Umbilical cord (tissue), 2 donors: ENCODE results near the gene CNOT2. TPM values are rescaled to one million over a fixed set of nuclear protein-coding genes. Genes with fewer than 3 reads are reported as not detected.
"Not testable (repeated sequence)": the region's sequence is repeated elsewhere in the genome, so short reads cannot be mapped to it uniquely, and the experiment has no call there.

Source experiments
- DNase-seq: peaks from one replicate; pipeline ENCODE4 v3.0.0-alpha.2; 2015; ENCODE audit warnings: low spot score
- total RNA-seq: library from RNA; depleted of rRNA; stranded (reverse); fragments of >200 nt; gene quantifications from one replicate; pipeline ENCODE4 v1.2.3, GENCODE V29; 2014; ENCODE audit warnings: low replicate concordance; ENCODE audit not compliant: insufficient read depth

The CNOT2 gene
- total RNA-seq, 1 donor from 2014 or later = 212 TPM

DNA sequence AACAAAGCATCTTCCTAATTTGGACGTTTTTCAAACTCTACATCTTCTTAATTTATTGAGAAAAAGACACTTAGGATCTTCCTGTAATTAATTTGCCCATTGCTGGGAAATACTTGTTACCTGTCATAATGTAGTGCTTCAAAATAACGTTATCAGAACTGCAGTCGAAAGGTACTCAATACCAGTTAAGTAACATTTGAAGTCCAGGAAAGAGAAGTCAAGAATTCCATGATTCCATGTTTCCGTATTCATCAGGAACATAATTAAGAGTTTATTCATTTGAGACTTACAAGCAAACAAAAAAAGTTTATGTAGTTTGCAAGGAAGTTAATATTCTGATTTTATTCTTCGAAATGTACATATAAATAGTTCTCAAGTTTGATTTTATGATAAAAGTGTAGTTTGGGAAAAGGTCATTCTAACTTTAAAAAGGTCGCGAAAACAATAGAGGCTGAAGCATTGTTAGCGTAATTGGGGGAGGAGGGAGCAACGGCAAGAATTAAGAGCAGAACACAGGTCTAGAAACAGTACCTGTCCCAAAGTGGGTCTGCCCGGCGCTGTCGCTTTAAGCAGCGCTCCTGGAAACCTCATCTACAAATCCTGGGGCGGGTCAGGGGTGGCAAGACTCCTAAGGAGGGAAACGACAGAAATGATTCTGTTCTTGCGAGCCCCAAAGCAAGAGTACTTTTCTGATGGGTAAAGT, 121.6 kb downstream of the CNOT2 start:
- DNase-seq = no peak

DNA sequence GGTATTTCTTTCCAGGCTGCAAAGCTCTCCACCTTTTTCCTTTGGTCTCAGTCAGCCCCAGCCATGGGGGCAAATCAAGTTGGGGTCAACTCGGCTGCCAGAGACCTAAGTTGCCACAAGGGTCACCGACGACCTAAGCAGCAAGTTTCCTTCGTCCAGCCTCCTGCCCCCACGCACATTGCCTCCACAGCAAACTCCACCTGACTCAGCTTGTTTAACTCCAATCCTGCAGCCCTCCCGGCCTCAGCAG, 122.1 kb downstream of the CNOT2 start:
- DNase-seq = no peak

DNA sequence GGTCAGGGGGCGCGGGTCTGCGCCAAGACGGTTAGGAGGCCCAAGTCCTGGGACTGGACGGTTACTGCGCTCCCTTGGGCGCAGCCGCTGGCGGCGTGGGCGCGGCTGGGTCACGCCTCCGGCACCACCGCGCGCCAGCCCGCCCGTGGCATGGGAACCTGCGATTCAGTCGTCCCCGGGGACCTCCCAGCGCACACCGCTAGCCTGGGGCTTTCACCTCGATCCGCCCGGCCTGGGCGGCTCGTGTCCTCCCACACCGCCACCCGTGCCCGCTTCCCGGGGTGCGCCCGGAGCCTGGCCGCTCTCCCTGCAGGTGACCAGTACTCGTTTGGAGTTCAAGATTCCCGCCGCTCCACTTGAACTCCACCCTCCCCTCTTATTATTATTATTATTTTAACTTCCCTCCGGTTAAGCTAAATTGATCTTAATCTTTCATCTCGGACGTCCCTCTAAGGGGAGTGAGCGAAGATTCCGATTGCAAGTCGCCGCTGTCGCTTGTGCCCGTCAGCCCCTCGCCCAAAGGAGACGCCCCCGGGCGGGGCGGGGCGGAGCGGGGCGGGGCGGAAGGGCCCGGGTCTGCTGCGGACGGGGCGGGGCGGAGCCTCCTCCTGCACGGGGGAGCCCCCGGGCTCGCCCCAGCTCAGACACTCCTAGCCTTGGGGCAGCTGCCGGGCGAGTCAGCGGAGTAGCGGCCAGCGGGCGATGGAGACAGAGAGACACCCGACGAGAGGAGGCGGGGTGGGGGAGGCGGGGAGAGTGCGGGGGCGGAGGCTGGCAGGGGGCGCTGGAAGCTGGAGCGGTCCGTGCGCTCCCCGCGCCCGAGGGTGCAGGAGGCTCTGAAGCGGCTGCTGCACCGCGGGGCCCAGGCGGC, 122.7 kb downstream of the CNOT2 start, which contains the start of gene KCNMB4:
TSS of gene KCNMB4 (plus strand) at position 643 of the 871 bp plus-strand sequence. CDS start 445 bp downstream, outside the sequence.
- peak; percentile 68 for DNase-seq

DNA sequence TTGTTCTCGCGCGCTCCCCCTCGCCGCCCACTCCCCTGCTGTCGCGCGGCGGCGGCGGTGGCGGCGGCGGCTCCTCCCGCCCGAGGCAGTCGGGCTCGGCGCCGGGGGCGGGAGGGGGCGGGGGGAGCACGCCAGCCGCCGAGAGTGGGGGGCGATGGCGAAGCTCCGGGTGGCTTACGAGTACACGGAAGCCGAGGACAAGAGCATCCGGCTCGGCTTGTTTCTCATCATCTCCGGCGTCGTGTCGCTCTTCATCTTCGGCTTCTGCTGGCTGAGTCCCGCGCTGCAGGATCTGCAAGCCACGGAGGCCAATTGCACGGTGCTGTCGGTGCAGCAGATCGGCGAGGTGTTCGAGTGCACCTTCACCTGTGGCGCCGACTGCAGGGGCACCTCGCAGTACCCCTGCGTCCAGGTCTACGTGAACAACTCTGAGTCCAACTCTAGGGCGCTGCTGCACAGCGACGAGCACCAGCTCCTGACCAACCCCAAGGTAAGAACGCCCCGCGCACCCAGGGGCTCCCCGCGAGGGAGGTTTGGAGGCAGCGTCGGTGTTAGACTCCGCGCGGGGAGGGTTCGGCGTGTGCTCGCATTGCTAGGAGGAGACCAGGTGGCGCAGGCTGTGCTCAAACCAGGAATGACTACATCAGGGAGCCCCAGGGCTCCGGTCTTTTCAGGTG, 123.5 kb downstream of the CNOT2 start:
- DNase-seq = peak; percentile 51

DNA sequence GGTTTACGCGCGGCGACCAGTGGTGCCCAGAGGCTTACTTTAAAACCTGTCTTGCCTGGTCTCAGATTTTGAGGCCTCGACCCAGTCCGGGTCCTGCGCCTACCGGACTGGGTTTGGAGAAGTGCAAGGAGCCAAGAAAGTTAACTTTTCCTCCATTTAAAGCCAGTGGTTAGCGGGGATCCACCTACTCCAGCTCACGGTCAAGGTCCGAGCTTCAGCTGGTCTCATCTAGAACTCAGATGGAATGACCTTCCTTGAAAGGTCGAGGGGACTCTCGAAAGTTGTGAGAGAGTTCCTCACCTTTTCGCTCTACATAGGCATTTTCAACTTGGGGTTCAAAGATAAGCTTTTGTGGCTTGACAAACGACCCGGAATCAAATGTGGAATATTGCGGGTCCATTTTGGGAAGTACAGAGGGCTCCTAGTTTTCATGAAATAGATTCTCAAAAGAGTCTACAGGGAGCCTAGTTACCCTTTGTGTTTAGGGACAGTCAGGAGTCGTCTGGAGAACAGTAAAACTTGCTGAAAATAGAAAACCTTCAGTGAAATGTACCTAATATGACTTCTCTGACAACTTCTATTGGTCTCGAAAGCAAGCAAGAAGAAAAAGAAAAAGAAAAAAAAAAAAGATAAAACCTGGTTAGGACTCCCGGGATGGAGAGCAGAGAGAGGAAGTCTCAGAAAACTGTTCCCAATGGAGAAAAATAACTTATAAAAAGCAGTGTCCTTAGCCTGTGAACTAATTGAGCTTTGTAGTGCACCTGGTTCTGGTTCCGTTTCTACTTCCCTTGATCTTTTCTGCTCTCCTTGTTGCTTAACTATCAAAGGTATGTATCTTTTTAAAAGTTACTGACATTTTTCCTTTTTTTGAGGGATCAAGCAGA, 124.3 kb downstream of the CNOT2 start:
- peak; percentile 50 for DNase-seq

DNA sequence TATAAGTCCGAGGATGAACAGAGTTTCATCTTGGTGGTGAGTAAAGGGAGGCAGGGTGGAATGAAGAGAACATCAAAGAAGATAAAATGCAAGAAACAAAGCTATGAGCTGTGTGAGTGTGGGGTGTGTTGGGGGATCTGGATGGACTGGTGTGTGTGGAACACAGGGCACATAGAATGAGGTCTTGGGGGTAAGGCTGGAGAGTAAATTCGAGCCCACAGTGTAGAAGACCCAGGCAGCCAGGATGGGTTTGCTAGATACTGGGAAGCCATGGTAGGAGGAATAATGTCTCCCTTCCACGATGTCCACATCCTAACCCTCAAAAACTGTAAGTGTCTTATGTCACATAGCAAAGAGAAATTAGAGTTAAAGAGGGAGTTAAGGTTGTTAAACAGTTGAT, 129.6 kb downstream of the CNOT2 start:
- no peak for DNase-seq

DNA sequence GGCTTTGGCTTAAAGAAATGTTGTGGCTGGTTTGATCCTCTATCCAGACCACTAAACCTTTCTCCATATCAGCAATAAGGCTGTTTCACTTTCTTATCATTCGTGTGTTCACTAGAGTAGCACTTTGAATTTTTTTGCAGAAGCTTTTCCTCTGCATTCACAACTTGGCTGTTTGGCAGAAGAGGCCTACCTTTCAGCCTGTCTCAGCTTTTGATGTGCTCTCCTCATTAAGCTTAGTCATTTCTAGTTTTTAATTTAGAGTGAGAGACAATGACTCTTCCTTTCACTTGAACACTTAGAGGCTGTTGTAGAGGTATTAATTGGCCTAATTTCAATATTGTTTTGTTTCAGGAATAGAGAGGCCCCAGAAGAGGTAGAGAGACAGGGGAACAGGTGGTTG, 136.6 kb downstream of the CNOT2 start:
- no peak for DNase-seq

DNA sequence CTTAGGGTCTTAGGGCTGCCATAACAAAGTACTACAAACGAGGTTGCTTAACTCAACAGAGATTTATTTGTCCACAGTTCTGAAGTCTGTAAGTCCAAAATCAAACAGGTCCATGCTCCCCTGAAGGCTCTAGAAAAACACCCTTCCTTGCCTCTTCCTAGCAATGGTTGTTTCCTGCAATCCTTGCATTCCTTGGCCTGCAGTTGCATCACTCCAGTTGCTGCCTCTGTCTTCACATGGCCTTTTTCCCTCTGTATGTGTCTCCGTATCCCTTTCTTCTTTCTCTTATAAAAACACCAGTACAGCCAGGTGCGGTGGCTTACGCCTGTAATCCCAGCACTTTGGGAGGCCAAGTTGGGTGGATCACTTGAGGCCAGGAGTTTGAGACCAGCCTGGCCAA, 140.3 kb downstream of the CNOT2 start:
- no peak for DNase-seq

DNA sequence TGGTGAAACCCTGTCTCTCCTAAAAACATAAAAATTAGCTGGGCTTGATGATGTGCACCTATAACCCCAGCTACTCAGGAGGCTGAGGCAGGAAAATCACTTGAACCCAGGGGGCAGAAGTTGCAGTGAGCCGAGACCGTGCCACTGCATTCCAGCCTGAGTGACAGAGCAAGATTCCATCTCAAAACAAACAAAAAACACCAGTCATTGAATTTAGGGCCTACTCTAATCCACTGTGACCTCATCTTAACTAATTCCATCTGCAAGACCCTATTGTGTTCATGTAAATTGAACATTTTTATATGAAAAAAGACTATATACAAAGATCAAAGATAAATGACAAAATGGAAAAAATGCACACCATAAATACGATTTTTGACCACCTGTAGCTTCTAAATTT, 140.7 kb downstream of the CNOT2 start:
- no peak for DNase-seq

DNA sequence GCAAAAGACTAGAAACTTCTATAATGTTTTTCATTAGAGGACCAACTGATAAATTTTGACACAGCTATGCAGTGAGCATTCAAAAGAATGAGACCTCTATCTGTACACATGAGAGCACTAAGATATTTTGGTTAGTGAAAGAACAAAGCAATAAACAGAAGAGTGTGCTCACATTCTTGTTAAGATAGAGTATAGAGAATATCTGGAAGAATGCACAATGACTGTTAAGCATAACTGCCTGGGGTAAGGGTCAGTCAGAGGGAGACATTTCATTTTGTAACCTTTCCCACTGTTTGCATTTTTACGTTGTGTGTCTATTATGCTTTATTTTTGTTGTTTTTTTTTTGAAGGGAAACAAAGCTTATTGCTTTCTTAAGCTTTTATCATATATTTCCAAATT, 143.5 kb downstream of the CNOT2 start:
- no peak for DNase-seq

DNA sequence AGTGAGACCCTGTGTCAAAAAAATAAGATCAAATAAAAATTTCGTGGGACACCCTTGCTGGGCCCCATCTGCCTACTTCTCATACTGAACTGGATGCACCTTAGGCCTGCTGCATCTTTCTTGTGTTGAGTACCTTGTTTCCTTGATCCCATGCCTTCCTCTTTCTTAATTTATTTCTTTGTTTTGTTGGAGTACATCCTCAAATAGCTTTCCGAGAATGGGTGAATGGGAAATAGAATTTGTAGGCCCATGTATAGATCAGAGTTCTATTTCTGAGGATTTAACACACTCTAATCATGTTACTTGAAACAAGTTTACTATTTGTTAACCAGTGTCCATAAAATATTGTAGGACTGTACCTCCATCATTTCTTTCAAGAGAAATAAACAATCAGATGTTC, 146.4 kb downstream of the CNOT2 start:
- no peak for DNase-seq

DNA sequence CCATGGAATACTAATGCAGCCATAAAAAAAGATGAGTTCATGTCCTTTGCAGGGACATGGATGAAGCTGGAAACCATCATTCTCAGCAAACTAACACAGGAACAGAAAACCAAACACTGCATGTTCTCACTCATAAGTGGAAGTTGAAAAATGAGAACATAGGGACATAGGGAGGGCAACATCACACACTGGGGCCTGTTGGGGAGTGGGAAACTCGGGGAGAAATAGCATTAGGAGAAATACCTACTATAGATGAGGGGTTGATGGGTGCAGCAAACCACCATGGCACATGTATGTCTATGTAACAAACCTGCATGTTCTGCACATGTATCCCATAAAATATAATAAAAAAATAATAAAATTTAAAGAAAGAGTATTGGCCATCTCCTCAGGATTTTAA, 149.4 kb downstream of the CNOT2 start:
- DNase-seq = not testable (repeated sequence)

DNA sequence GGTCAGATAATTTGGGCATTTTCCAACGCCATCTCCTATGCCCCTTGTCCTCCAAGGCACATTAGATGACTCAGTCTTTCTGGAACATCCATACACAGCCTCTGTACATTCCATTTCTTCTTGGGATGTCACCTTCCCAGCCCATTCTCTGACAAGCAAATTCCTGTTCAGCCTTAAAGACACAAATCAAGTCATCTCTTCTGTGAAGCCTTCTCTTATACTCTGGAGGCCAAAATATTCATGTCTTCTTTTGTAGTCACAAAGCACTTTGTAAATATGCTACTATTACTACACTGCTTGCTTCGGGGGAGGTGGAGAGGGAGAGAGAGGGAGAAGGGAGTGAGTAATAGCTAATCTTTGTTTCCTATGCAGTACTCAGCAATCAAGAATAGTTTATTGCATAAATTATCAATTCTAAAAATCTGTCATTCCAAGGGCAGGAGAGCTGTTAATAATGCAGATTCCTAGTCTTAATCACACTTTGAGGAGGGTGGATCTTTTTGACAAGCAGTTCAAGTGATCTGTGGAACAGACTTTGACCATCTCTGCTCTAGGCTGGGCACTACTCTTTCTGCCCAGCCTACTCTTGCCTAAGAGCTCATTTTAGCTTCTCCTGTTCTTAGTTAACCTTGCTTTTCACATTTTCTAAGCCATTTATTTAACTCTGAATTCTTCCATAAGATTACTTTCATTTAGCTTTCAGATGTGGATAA, 150.7 kb downstream of the CNOT2 start:
- DNase-seq = peak; percentile 1

DNA sequence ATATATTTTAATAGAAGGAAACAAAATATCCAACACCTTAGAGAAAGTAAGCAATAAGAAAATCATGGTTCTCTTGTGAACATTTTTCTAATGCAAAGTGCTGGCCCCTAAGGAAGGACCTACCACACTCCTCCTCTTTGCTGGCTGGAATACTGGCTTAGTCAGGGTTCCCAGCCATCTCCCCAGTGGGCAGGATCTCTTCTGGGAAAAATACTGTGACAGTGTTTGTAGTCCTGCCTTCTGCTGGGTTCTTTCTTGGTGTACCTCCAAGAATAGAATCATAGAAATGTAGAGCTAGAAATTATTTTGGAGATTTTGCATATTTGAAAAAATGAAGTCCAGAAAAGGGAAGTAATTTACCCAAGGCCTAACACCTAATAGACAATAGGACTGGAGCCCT, 154.8 kb downstream of the CNOT2 start:
- DNase-seq = no peak

DNA sequence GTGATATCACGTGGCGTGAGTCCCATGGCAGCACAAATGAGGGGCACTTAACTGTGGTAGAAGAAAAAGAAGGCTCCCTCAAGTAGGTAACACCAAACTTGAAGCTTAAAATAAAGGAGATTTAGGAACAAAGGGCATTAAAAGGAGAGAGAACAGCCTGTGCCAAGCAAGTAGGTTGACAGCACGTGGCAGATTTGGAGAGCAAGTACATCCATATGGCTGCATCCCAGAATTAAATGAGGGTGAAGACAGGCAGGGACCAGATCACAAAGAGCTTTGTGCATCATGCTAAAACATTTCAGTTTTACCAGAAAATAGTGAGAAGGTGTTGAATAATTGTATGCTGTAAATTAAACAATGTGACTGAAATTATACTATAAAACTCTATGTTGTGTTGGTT, 155.6 kb downstream of the CNOT2 start:
- no peak for DNase-seq

DNA sequence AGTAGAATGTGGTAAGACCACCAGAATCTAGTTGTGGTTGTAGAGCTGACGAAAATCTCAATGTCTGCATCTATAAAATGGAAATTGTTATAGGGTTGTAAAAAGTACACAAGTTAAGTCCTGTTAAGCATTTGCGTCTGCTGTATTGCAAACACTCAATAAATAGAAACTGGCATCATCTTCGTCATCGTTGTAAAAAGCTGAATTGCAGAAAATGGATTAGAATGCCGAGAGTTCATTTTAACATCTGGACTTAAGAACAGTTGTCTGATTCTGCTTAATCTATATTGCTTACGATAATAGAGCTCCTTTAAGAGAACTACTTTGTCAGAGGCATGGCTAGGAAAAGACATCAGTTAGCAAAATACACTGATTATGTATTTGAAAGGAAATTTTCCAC, 156.1 kb downstream of the CNOT2 start:
- DNase-seq = peak; percentile 55

DNA sequence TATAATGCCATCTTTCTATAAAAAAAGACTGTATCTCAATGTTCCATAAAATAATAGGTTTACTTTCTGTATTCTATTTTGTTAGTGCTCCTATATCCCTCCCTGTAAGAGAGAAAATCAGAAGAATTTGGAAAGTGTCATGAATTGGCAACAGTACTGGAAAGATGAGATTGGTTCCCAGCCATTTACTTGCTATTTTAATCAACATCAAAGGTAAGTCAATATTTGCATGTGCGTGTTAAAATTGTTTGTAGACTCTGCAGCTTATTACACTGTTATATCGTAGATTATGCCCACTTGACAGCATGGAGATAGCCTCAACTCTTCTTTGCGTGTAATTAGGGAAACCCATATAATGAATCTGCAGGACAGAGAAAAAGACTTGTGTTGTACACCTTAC, 156.9 kb downstream of the CNOT2 start:
- DNase-seq = no peak

DNA sequence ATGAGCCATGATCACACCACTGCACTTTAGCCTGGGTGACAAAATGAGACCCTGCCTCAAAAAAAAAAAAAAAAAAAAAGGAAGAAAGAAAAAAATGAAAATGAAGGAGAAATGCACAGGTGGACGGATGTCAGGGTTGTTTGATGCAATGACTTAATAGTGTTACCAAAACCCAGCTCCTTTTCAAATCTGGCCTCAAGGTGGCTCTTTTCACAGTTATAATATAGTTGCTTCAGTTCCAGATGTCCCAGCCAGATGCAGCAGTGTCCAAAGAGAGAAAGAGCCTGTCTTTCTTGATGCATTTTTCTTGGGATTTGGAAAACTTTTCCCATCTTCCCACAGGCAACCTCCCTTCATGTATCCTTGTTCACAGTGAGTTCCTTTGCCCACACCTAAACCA, 159.4 kb downstream of the CNOT2 start:
- peak; percentile 2 for DNase-seq

DNA sequence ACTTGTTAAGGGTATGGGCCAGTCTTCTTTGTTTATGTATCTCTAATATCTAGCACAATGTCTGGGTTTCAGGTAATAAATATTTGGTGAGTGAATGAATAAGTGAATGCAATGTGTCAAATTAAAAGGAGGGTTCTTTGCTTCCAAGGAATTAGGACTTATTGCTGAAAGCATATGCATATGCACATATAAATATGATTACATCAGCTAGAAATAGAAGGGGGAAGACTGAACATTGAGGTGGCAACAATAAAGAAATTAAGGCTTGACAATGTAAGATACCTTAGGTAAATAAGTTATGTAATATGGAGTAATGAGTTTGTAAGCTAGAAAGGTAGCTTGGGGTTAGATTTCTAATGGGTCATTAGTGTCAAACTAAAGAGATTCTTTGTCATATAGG, 160.6 kb downstream of the CNOT2 start:
- no peak for DNase-seq
